HG03064 (cell line): ENCODE data around the gene NDUFS4.
"Not testable (repeated sequence)": the region's sequence is repeated elsewhere in the genome, so short reads cannot be mapped to it uniquely, and the experiment has no call there.

ENCODE experiments used
- ATAC-seq: cut with Tn5 transposase; IDR thresholded peaks from one replicate; pipeline ENCODE4 v1.9.1; 2021; ENCODE audit warnings: low read depth; ENCODE audit not compliant: unreplicated experiment

NDUFS4 gene

DNA sequence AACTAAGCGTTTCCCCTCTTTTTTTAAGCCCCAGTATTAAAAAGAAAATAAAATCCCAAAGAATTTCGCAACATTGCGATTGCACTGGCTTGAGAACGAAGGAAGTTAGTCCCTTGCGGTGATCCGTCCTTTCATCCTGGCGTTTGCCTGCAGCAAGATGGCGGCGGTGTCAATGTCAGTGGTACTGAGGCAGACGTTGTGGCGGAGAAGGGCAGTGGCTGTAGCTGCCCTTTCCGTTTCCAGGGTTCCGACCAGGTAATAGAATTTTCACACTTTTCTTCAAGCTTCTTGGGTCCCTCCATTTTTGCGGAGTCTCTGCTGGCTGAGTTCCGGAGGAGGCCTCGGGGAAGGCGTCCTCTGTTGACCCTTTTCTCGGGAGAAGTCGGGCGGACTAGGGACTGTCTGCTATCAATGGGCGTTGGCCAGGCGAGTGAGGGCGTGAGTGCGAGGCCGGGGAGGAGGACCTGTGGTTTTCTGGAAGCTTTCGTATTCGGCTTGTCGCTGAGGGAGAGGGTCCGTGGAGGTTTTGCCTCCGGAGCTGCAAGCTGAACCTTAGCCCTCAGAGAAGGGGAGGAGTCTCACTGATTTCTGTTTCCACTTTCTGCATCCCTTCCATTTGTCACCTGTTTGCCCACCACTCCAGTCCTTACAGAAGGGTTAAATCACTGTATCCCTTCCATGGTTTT, at the start of gene NDUFS4:
Gene NDUFS4, plus strand, starts transcription at position 134 of the 686 bp plus-strand sequence. Its CDS starts 24 bp downstream, at position 158.
- peak; percentile 92 for ATAC-seq

- ATAC-seq, result no peak
Observed at GRCh38 chr5:53512539-53512938, 47.9 kb upstream of the NDUFS4 start.

DNA sequence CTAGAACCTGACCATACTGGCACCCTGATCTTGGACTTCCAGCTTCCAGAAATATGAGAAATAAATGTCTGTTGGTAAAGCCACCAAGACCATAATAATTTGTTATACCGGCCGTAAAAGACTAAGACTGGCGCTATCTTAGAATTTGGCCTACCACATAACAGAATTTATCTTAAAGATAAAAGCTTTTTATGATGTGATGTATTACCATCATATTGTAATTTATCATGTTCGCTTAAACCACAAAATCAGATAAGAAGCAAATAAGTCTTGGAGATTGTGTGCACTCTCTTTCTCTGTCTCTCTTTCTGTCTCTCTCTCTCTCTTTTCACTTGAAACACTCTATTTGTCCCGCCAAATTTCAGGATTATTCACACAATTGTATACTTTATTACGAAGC, 44.5 kb upstream of the NDUFS4 start:
- no peak for ATAC-seq

- ATAC-seq, result no peak
Observed at GRCh38 chr5:53520813-53521212, 39.6 kb upstream of the NDUFS4 start.

- no peak for ATAC-seq
Observed at GRCh38 chr5:53537711-53538110, 22.7 kb upstream of the NDUFS4 start.

GRCh38 chr5:53540739-53541138, 19.7 kb upstream of the NDUFS4 start:
- ATAC-seq, result not testable (repeated sequence)

DNA sequence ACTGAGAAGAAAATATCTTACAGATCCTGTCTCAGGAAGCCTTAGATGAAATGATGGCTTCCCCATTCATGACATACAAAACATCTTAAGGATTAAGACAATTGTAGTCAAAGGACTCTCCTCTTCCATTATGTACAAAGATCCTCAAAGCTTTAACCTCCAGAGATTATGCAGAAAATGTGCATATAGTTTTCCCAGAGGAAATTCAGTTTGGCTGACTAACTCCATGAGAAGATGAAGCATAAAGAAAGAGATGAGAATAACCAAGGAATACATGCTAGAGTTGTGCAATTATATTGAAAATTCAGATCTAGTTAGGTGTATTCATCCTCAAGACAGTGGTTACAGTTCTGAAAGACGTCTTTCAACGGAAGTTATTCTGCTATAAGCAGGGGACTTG, 18.6 kb upstream of the NDUFS4 start:
- ATAC-seq, result no peak

DNA sequence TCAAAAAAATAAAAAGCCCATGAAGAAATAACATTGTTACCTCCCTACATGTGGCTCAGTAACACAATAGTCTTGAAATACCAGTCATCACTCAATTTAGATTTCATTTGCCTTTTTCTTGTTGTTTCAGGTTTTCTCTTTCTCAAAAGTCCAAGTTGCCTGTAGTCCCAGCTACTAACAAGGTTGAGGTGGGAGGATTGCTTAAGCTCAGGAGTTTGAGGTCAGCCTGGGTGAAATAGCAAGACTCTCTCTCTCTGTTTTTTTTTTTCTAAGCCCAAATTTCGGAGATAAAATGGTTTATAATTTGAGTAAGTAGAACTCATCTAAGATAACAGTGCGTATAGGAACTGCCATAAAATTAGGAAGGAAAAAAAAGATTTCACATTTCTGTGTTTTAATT, 17.5 kb upstream of the NDUFS4 start:
- ATAC-seq, result no peak

DNA sequence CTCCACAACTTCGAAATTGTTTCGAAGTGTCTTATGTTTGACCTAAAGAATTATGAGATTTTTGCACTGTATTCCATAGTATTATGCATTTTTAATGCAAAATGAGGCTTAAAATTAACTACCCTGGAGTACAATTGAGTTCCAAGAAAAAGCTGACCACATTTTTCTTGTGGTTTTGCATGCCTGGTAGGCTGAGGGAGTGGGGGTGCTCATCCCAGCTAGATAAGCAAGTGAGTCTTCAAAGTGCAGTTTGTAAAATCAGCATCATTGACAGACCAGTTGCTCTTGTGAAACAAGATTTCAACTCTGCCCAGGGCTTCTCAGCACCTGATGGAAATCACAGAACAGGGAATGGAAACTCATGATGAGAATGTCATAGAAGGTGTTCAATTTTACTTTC, 17.0 kb upstream of the NDUFS4 start:
- ATAC-seq, result no peak

DNA sequence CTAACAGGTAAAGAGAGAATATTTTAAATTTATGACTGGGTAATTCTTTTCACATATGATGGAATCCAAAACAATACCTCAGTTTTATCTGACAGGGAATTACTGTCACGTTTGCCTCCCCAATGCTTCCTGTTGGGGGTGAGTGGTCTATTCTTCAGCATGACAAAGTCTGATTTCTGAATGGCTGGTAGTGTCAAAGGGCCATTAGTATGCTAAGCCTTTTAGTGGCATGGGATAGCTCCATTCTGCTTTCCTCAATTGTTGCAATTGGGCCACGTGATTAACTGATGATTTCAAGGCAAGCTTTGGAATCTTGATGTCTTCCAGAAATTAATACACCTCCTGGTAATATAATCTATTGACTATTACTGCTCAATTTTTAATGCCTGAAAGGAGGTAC, 14.7 kb upstream of the NDUFS4 start:
- no peak for ATAC-seq

- ATAC-seq, result no peak
Observed at GRCh38 chr5:53547226-53547625, 13.2 kb upstream of the NDUFS4 start.

DNA sequence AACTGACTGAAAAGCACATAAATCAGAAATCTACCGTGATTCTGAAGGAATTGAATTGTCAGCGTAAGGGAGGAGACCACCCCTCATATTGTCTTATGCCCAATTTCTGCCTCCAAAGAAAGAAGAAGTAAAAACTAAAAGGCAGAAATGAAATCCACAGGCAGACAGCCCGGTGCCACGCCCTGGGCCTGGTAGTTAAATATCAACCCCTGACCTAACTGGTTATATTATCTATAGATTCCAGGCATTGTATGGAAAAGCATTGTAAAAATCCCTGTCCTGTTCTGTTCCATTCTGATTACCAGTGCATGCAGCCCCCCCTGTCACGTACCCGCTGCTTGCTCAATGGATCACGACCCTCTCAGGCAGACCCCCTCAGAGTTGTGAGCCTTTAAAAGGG, 11.9 kb upstream of the NDUFS4 start:
- ATAC-seq, result not testable (repeated sequence)

GRCh38 chr5:53549792-53550191, 10.6 kb upstream of the NDUFS4 start:
- ATAC-seq, result no peak

- ATAC-seq, result no peak
Observed at GRCh38 chr5:53552561-53552960, 7.9 kb upstream of the NDUFS4 start.

GRCh38 chr5:53554444-53554843, 6.0 kb upstream of the NDUFS4 start:
- ATAC-seq, result no peak

- ATAC-seq, result no peak
Observed at GRCh38 chr5:53555160-53555559, 5.3 kb upstream of the NDUFS4 start.

DNA sequence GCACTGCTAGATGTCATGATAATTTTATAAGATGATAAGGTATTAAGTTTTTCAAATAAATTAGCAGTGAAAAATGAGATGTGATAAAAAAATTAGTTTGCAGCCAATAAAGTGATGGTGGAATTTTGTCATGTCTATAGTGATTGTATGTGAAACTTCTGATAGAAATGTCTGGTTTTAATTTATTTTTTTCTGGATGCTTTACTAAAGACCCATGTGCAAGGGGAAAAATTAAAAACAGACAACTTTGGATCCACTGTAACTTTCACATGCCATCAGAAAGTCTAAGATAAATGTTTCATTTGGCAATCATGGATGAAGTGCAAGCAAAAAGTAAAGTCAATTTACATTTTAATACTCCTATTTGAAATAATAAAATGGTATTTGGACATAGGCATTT, 4.4 kb upstream of the NDUFS4 start:
- no peak for ATAC-seq

DNA sequence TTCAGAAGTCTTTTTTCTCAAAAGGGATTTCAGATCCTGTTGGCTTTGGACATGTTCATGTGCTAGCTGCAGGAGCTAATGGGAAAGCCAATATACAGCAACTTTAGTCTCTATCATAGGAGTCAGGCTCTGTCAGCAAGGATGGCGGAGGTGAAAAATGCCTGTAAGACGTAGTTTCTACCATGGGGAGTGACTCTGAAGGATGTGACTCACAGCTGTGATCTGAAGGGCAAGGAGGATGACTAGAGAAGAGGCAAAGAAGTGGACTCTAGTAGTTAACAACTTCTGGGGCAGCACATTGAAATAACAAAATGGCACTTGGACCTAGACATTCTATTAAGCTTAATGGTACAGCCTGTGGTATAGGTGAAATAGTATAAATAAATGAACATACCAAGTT, 3.1 kb upstream of the NDUFS4 start:
- no peak for ATAC-seq

- no peak for ATAC-seq
Observed at GRCh38 chr5:53558966-53559365, 1.5 kb upstream of the NDUFS4 start.

DNA sequence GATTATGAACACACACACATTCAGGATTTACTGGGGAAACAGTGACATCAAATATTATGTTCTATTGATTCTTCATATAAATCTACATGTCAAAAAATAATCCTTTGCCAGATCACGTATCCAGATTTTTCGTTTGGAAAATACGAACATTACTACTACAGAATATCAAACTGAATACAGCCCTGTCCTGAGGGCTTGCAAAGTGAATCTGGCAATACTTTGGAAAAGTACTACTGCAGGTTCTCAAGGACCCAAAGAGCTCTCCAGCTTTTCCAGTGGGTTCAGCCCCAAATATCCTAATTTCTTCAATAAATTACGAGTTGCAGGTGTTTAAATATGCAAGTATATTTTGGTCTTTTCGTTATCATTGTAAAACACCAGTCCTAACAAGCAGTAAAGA, 411 bp upstream of the NDUFS4 start:
- peak; percentile 28 for ATAC-seq

GRCh38 chr5:53568401-53568800, 8.0 kb downstream of the NDUFS4 start:
- ATAC-seq, result no peak

DNA sequence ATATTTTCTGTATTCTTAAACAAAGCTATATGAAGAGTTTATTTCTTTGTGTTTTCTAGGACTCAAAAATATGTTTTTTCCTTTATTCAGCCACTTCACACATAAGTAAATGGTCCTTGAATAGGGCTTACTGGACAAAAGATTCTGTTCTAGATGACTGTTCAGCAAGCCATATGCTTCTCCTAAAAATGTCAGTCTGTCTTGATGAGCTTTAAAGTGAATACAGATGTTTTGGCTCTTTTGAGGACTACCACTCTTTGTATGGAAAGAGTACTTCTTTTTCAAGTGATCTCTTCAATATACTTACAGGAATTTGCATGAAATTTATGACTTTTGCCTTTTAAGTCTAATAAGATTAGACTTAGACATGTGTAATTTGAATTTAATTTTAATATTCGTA, 8.4 kb downstream of the NDUFS4 start:
- ATAC-seq, result no peak

GRCh38 chr5:53569453-53569852, 9.0 kb downstream of the NDUFS4 start:
- no peak for ATAC-seq
